GM12873 (cell line): ENCODE data around the gene FMNL2.

ENCODE experiments used
- TF ChIP-seq, protein P1 (sequence below): IDR thresholded peaks from 2 replicates; pipeline ENCODE4 v1.5.1; 2012; ENCODE audit warnings: low read depth, mild to moderate bottlenecking, moderate library complexity, low read length, control low read depth; ENCODE audit not compliant: insufficient read depth; ENCODE audit errors: missing control alignments

The FMNL2 gene

DNA sequence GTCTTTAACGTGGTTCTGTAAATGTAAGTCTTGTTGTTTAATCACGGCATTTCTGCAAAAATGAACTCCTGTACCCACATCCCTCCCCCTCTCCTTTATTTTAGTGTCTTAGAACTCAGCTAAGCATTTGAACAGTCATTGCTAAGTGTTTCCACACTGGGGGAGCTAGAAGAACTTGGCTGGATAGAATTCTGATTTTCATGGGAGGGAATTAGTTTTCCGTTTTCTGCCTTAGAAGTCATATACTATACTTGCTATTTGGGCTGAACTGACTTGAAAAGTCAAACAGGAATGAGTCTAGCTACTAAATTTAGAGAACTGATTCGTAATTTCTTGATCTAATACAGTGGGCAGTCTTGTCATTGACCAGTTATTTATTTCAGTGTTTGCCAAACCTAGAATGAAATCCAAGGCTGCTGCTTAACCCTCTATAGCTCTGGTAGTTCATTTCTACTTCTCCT, 61.1 kb downstream of the FMNL2 start:
- TF ChIP-seq, protein P1, sequence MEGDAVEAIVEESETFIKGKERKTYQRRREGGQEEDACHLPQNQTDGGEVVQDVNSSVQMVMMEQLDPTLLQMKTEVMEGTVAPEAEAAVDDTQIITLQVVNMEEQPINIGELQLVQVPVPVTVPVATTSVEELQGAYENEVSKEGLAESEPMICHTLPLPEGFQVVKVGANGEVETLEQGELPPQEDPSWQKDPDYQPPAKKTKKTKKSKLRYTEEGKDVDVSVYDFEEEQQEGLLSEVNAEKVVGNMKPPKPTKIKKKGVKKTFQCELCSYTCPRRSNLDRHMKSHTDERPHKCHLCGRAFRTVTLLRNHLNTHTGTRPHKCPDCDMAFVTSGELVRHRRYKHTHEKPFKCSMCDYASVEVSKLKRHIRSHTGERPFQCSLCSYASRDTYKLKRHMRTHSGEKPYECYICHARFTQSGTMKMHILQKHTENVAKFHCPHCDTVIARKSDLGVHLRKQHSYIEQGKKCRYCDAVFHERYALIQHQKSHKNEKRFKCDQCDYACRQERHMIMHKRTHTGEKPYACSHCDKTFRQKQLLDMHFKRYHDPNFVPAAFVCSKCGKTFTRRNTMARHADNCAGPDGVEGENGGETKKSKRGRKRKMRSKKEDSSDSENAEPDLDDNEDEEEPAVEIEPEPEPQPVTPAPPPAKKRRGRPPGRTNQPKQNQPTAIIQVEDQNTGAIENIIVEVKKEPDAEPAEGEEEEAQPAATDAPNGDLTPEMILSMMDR, result no peak

DNA sequence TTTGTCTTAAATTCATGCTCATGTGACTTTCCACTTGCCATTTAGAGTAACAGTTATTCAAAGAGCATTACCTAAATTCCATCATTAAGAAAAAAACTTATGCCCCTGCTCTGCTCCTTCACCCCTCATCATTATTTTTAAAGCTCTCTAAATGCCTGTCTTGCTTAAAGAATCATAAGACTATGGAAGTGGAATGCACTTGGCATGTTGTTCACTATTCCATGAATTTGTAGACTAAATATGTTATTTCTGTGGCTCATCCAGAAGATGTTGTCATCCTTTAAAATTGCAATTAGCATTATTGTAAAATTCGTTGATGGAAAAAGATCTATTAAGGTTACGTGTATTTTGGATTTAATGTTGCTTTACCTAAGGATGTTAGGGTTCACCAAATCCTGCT, 61.8 kb downstream of the FMNL2 start:
- TF ChIP-seq, protein P1, result no peak

DNA sequence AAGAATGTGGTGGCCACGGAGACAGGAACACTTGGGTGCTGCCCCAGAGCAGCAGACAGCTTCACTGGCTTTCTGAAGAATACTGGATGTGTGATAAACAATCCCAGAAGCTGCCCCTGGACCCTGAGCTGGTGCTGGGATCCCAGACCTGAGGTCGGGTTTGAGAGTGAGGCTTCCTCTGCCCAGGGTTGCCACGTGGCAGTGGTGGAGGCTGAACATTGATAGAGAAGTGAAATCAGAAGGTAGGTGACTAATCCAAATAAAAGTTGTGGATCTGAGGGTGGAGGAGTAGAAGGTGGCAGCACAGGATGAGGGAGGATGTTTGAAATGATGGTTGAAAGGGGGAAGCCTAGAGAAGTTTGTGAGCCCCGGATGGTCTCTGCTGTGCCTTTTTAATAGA, 64.0 kb downstream of the FMNL2 start:
- TF ChIP-seq, protein P1, result no peak

DNA sequence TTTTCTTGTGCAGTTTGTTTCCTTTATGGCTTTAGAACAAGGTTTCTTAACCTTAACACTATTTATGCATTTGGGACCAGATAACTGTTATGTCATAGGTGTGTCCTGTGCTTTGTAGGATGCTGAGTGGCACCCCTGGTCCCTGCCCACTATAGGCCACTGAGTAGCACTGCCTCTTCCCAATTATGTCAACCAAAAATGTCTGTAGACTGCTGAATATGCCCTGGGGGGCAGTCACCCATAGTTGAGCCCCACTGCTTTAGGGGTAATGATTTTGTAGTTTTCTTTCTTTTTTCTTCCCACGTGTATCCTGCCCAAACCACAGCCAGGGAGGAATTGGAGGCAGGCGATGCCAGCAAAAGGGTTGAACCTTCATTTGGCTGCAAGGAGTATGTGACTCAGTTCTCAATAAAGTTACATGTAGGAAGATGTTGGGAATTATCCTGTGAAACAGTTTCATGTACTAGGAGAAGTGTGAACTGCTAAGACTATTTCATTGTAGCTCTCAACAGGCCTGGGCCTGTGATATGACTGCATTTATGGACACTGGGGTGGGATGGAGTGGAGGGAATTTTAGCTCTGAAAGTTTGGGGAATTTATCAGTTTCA, 65.7 kb downstream of the FMNL2 start:
- TF ChIP-seq, protein P1, result no peak

DNA sequence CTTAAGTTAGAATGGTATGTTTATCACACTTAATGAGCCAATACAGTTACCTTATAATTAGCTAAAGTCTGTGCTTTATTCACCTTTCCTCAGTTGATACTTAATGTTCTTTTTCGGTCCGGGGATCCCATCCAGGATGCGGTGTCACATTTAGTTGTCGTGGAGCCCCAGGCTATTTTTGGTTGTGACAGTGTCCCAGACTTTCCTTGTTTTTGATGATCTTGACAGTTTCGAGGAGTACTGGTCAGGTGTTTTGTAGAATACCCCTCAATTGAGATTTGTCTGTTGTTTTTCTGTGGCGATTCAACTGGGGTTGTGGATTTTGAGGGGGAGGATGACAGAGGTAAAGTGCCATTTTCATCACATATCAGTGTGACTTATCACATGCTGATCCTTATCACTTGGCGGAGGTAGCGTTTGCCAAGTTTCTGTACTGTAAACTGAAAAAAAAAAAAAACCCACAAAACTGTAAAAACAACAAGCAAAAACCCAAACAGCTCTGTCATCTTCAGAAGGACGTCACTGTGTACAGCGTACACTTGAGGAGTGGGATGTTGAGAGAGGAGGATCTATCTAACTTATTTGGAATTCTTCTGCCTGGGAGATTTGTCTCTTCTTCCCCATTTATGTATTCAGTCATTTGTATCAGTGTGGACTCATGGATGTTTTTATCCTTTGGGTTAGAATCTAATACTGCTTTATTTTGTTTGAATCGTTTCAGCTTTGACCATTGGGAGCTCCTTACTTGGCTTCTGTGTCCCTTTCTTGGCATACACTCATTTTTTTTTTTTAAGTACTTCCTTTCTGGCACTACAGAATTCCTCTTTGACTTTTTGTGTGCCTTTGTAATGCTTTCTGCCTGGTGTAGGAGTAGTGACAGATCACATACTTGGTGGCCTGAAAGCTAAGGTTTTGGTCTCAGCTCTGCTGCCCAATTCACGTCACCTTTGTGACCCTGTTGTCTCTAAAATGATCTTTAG, 68.1 kb downstream of the FMNL2 start:
- TF ChIP-seq, protein P1, result no peak

DNA sequence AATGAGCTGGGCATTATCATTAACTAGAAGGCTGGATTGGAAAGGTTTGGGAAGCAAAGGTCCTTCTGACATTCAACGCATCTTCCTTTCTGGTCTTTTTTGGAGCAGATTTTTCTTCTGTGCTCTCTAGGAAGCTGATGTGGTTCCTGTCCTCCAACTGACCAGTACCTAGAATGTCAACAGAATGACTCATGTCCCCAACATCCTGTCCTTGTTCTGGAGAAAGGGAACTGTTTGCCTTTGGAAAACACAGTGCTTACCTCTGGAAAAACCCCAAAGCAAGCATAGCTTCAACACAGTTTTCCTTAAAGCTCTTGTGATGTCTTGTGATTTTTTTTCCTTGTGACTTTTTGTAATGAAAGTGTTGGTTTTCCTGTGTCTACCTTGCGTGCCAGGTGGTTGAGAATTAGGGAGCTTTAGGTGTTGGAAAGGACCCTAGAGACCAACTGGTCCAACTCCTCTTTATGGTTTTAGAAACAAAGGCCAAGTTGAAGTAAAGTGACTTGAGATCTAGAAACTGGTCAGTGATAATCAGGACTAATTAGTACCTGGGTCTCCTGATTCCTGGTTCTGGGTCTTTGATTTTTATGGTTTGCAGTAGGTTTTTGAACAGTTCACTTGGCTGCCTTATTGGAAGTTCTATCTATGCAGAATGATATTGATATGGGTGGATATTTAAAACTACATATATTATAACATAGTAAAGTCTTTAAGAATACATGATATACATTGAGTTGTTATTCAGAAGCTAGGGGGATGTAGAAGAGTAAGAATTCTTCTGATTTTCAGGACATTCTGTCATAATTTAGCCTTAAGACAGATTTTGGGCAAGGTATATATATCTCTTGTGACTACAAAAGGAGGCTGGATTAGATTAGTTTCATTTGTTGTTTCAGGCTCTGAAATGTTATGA, 70.5 kb downstream of the FMNL2 start:
- TF ChIP-seq, protein P1, result no peak
